Panc1 (cell line): Measurements from ENCODE around the gene GOLGA8B. TPM values are rescaled to one million over a fixed set of nuclear protein-coding genes. Genes with fewer than 3 reads are reported as not detected.

ENCODE experiments used
- ATAC-seq: fragments of 200-7000 bp; cut with Tn5 transposase; 2 replicates; pipeline ENCODE4 v1.9.1; 2020; ENCODE audit warnings: mild to moderate bottlenecking, moderate library complexity
- BruUV-seq: library from RNA; stranded (reverse); fragments of 400-500 nt; replicated peaks from 2 replicates; lab custom pipeline; 2021; lab: Mats Ljungman, UMichigan
- CTCF ChIA-PET: fragments of 300-600 bp; sonication (Branson Sonifier 250); formaldehyde crosslinking; loops from one replicate; lab custom pipeline; 2022; ENCODE audit warnings: antibody characterized with exemption; lab: Charles Lee
- POLR2A ChIA-PET: fragments of 300-600 bp; sonication (Branson Sonifier 250); formaldehyde crosslinking; loops from one replicate; lab custom pipeline; 2022; ENCODE audit warnings: antibody characterized with exemption; lab: Charles Lee
- DNase-seq: peaks from one replicate; pipeline ENCODE4 v3.0.0-alpha.2; 2010; ENCODE audit warnings: low read depth, low spot score
- H3K27ac ChIP-seq: 2 replicates; pipeline ENCODE4 v1.5.1; 2011; ENCODE audit warnings: mild to moderate bottlenecking, low read length, inconsistent platforms
- H3K27me3 ChIP-seq: fragments of 200-500 bp; sonication (Bioruptor generic); 2 replicates; pipeline ENCODE4 v1.6.0; 2014; ENCODE audit warnings: low read length, inconsistent platforms; ENCODE audit not compliant: control insufficient read depth, insufficient read depth
- H3K36me3 ChIP-seq: fragments of 200-500 bp; sonication (Bioruptor generic); 2 replicates; pipeline ENCODE4 v1.5.1; 2014; ENCODE audit warnings: inconsistent platforms, mild to moderate bottlenecking, low read length, moderate library complexity; ENCODE audit not compliant: control insufficient read depth, insufficient read depth
- H3K4me1 ChIP-seq: 2 replicates; pipeline ENCODE4 v1.5.1; 2011; ENCODE audit warnings: inconsistent platforms, mild to moderate bottlenecking, low read length, moderate library complexity; ENCODE audit not compliant: control insufficient read depth, insufficient read depth
- H3K4me3 ChIP-seq, 2 experiments: 2 replicates each; pipeline ENCODE4 v1.5.1; 2011 to 2012; ENCODE audit warnings: low read depth in 2 of 2, low read length in 2 of 2, mild to moderate bottlenecking in 2 of 2, inconsistent platforms in 1 of 2, moderate library complexity in 1 of 2
- H3K9me3 ChIP-seq: fragments of 200-500 bp; sonication (Bioruptor generic); 2 replicates; pipeline ENCODE4 v1.5.1; 2014; ENCODE audit warnings: low read depth, mild to moderate bottlenecking, inconsistent platforms, low read length, moderate library complexity; ENCODE audit not compliant: control insufficient read depth, insufficient read depth
- CTCF ChIP-seq: fragments of 450-650 bp; IDR thresholded peaks from 2 replicates; pipeline ENCODE4 v1.5.1; 2017; ENCODE audit warnings: mild to moderate bottlenecking
- POLR2AphosphoS5 ChIP-seq: IDR thresholded peaks from 2 replicates; pipeline ENCODE4 v1.6.1; 2012; ENCODE audit warnings: mild to moderate bottlenecking, low read depth, low read length, moderate library complexity
- REST ChIP-seq, 2 experiments: IDR thresholded peaks; 2 replicates each; pipeline ENCODE4 v1.6.1; 2011 to 2012; ENCODE audit warnings: low read depth in 2 of 2, control low read depth in 1 of 2, low read length in 1 of 2, mild to moderate bottlenecking in 1 of 2, moderate library complexity in 1 of 2; ENCODE audit not compliant: insufficient read depth in 1 of 2
- SIN3A ChIP-seq: IDR thresholded peaks from 2 replicates; pipeline ENCODE4 v1.6.1; 2012; ENCODE audit warnings: low read depth, mild to moderate bottlenecking, low read length, moderate library complexity, borderline replicate concordance; ENCODE audit not compliant: insufficient read depth
- TCF7L2 ChIP-seq: IDR thresholded peaks from 2 replicates; pipeline ENCODE4 v1.6.1; 2011; ENCODE audit warnings: mild to moderate bottlenecking, low read depth, low read length, inconsistent platforms
- in situ Hi-C: cut with HindIII; loops from 2 replicates; pipeline ENCODE4 v1.10.0; 2016; ENCODE audit warnings: low sequenced_read_pairs, low pct_unique_long_range_greater_than_20kb
- intact Hi-C: fragments of 100-400 bp; cut with micrococcal nuclease; formaldehyde crosslinking; loops from one replicate; pipeline ENCODE4 v1.10.0; 2022; ENCODE audit not compliant: unreplicated experiment
- total RNA-seq: library from RNA; stranded (reverse); gene quantifications from one replicate; pipeline ENCODE4 v1.2.1, GENCODE V29; 2021; ENCODE audit not compliant: unreplicated experiment

Gene GOLGA8B
- total RNA-seq, 1 experiment from 2014 or later, result 161 TPM

- CTCF ChIA-PET, result no interaction called here
- intact Hi-C loops (no loop called here), in situ Hi-C loops (no loop called here)
- Histone ChIP-seq H3K27ac (no peak overlapping the region), H3K27me3 (peaks cover 13% of the 10 kb centered on the region), H3K4me1 (no peaks in the 10 kb centered on the region), H3K36me3 (no peaks in the 10 kb centered on the region), H3K9me3 (no peaks in the 10 kb centered on the region), H3K4me3 (no peak overlapping the region)
- ATAC-seq (no peak), DNase-seq (no peak)
- POLR2A ChIA-PET, result no interaction called here
- BruUV-seq, result no TSS peak
- TF ChIP-seq REST (IDR thresholded peaks at IDR 0.05; ENCODE audit: insufficient read depth in 1 of 2, low read depth in 2 of 2, low read length in 1 of 2) (no peak), CTCF (no peak), TCF7L2 (no peak), SIN3A (no peak), POLR2AphosphoS5 (no peak)
Observed at GRCh38 chr15:34608517-34608916, 25.1 kb upstream of the GOLGA8B start.

- intact Hi-C loops (no loop called here), in situ Hi-C loops (no loop called here)
- H3K27ac ChIP-seq, result no peak overlapping the region
Observed at GRCh38 chr15:34607832-34608231, 24.4 kb upstream of the GOLGA8B start.

More at GRCh38 chr15:34607832-34608231, 24.4 kb upstream of the GOLGA8B start:
- Histone ChIP-seq H3K27me3 (peaks cover 14% of the 10 kb centered on the region), H3K36me3 (no peaks in the 10 kb centered on the region), H3K4me3 (no peak overlapping the region), H3K4me1 (no peaks in the 10 kb centered on the region), H3K9me3 (no peaks in the 10 kb centered on the region)
- DNase-seq, result no peak
- CTCF ChIA-PET, result no interaction called here
- ATAC-seq, result no peak
- no TSS peak for BruUV-seq
- no peak for TF ChIP-seq SIN3A
- TF ChIP-seq TCF7L2, result no peak
- no peak for TF ChIP-seq CTCF
- no peak for TF ChIP-seq REST (IDR thresholded peaks at IDR 0.05; ENCODE audit: insufficient read depth in 1 of 2, low read depth in 2 of 2, low read length in 1 of 2)
- TF ChIP-seq POLR2AphosphoS5, result no peak
- POLR2A ChIA-PET, result no interaction called here
